K562 (cell line): ENCODE results near the gene HNRNPLL. TPM values are rescaled to one million over a fixed set of nuclear protein-coding genes. Genes with fewer than 3 reads are reported as not detected.

Experiments
- ARID2 ChIP-seq: fragments of 450-650 bp; IDR thresholded peaks from 2 replicates; pipeline ENCODE4 v1.6.1; 2017; ENCODE audit warnings: antibody characterized with exemption, mild to moderate bottlenecking
- EP400 ChIP-seq: fragments of 450-650 bp; IDR thresholded peaks from 2 replicates; pipeline ENCODE4 v1.6.1; 2017; ENCODE audit warnings: antibody characterized with exemption, mild to moderate bottlenecking, moderate library complexity
- NR2C2 ChIP-seq, 2 experiments: fragments of 200-800 bp in 1 of 2; sonication (Bioruptor generic) in 1 of 2; sonication (generic) in 1 of 2; formaldehyde crosslinking in 1 of 2; IDR thresholded peaks; 2 replicates each; pipeline versions ENCODE4 v1.6.1 to v1.8.0; 2016 to 2022; ENCODE audit warnings: mild to moderate bottlenecking in 1 of 2, missing compliant biosample characterization in 1 of 2, missing genetic modification characterization in 1 of 2, missing genetic modification reagents in 1 of 2
- PHF8 ChIP-seq: fragments of 200-600 bp; sonication (generic); IDR thresholded peaks from 2 replicates; pipeline ENCODE4 v1.6.1; 2012; ENCODE audit warnings: mixed run types, mild to moderate bottlenecking, inconsistent platforms, low read length, moderate library complexity, borderline replicate concordance
- SMARCA4 ChIP-seq: fragments of 450-650 bp; IDR thresholded peaks from 2 replicates; pipeline ENCODE4 v1.6.1; 2016
- ZBTB43 ChIP-seq: sonication (generic); formaldehyde crosslinking; IDR thresholded peaks from 2 replicates; pipeline ENCODE4 v1.8.0; 2023; ENCODE audit warnings: mild to moderate bottlenecking, missing genetic modification reagents
- ZEB2 ChIP-seq: fragments of 450-650 bp; IDR thresholded peaks from 2 replicates; pipeline ENCODE4 v1.6.1; 2016
- ZNF780A ChIP-seq: fragments of 250-450 bp; sonication (Bioruptor Pico); IDR thresholded peaks from 2 replicates; pipeline ENCODE4 v1.5.0; 2021; ENCODE audit warnings: mild to moderate bottlenecking
- polyA plus RNA-seq, 8 experiments: library from polyadenylated mRNA; depleted of rRNA in 4 of 8; stranded (reverse) in 5 of 8; unstranded in 3 of 8; fragments of >200 nt; fragmentation: Nextera tagmentation in 2 of 8; fragmentation: Illumina TruSeq in 1 of 8; extraction: Ambion mirVana in 2 of 8; extraction: Trizol in 1 of 8; gene quantifications; 2 replicates each; pipeline versions ENCODE4 v1.2.1 to v1.2.3, GENCODE V29; 2011 to 2014; ENCODE audit warnings: inconsistent platforms in 1 of 8, missing spikeins in 1 of 8
- total RNA-seq, 7 experiments: library from RNA; depleted of rRNA in 6 of 7; stranded (reverse); fragments of >200 nt in 6 of 7; fragmentation: Illumina TruSeq in 2 of 7; extraction: Trizol in 2 of 7; gene quantifications; 2 replicates each; pipeline versions ENCODE4 v1.2.1 to v1.2.3, GENCODE V29; 2011 to 2021; ENCODE audit warnings: low replicate concordance in 1 of 7

HNRNPLL gene
- total and polyA plus RNA-seq, 9 of the 15 experiments (the other 6 are each of a cell fraction or from before 2014, with no cell fraction given): 19.8 to 135 (median 57.8) TPM

- TF ChIP-seq ZEB2 (peak; percentile 73), ZNF780A (CRISPR knock-in tag) (no peak), ZBTB43 (CRISPR knock-in tag) (no peak), PHF8 (peak; percentile 57; the same call in 1 of the 2 replicates), EP400 (peak; percentile 68), NR2C2 (CRISPR knock-in tag; IDR thresholded peaks at IDR 0.05) (no peak), NR2C2 (tag; IDR thresholded peaks at IDR 0.05) (peak; percentile 83), ARID2 (0 out of 2 replicates have a peak, but pooled peaks have one; percentile 14), SMARCA4 (peak; percentile 8; the same call in 1 of the 2 replicates)
These were observed 87.3 kb downstream of the HNRNPLL start (continued) for GRCh38 chr2:38515155-38516074.
